Hepatic stellate cell (primary cell): ENCODE measurements around the gene SMARCD2.

ENCODE experiments used
- DNase-seq: peaks from one replicate; pipeline ENCODE4 v3.0.0; 2011; ENCODE audit warnings: low spot score

Gene SMARCD2

GRCh38 chr17:63832014-63832413 is 10.5 kb downstream of the SMARCD2 start:
- DNase-seq = no peak

DNA sequence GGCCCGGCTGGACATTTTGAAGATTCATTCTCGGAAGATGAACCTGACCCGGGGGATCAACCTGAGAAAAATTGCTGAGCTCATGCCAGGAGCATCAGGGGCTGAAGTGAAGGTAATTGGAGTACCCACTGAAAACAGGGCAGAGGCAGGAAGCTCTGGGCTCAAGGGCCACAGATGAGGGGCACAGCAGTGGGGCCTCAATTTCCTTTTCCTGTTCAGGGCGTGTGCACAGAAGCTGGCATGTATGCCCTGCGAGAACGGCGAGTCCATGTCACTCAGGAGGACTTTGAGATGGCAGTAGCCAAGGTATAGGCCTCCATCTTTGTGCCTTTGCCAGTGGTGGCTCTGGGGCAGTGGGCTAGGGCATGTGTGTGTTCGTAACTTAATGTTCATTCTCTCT is 11.0 kb downstream of the SMARCD2 start:
- DNase-seq = no peak

GRCh38 chr17:63830904-63831491 is 11.5 kb downstream of the SMARCD2 start:
- DNase-seq = no peak

GRCh38 chr17:63830278-63830677 is 12.2 kb downstream of the SMARCD2 start:
- DNase-seq = no peak

DNA sequence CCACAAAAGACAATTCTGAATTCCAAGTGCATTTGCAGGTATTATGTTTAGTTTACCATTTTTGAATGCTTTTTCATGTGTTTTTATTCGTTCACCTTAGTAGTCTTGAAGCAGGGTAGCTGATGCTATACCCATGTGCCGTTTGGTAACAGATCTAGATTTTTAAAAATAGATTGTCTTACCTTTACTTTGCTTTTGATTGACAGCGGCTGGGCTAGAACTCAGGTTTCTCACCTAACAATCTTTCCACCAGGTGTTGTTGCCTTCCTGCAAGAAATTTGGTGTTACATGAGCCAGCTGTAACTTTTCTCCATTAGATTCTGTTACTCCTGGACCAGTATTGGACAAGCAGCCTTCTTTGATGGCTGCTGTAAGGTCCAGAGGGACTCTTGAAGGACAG is 13.5 kb downstream of the SMARCD2 start:
- DNase-seq = no peak

GRCh38 chr17:63827801-63828221 is 14.7 kb downstream of the SMARCD2 start:
- DNase-seq = no peak

DNA sequence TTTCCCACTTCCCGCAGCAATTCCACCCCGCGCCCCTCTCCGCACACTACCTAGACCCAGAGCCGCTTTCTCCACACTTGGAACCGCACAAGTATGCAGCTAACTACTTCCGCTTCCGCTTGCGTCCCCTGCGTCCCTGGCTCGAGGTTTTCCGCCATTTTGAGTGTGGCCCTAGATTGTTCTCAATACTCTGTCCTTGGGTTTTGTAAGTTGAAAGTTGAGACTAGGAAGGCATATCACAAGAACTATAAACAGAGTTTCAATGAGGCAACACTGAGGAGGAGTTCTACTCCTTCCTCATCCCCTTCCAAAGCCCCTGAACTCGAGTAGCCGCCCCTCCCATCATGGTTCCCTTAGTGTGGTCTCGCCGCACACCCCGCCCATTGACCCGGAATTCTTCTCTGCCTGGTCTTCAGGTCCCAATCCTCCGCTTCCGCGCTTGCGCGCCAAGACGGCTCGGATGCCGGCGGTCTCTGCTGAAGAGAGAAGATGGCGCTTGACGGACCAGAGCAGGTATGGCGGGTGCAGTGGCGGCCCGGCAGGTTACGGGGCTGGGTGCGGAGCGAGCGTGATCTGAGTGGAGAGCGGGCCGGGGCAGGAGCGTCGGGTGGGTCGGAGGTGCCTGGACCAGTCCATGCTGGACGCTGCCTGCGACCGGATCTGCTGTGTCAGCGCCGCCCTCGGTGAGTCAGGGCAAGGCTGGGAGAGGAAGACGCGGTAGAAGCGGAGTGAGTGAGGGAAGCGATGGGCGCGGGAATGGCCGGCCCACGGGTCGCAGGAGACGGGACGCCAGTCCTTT is 15.3 kb downstream of the SMARCD2 start, which contains the start of the genes FTSJ3 and PSMC5:
Gene FTSJ3 (minus strand): TSS at position 662 of the 799 bp plus-strand sequence. CDS start 761 bp downstream, outside the sequence.
Gene PSMC5 (plus strand): TSS at position 430 of the 799 bp plus-strand sequence. CDS start 60 bp downstream, at position 490.
- DNase-seq = peak; percentile 98

DNA sequence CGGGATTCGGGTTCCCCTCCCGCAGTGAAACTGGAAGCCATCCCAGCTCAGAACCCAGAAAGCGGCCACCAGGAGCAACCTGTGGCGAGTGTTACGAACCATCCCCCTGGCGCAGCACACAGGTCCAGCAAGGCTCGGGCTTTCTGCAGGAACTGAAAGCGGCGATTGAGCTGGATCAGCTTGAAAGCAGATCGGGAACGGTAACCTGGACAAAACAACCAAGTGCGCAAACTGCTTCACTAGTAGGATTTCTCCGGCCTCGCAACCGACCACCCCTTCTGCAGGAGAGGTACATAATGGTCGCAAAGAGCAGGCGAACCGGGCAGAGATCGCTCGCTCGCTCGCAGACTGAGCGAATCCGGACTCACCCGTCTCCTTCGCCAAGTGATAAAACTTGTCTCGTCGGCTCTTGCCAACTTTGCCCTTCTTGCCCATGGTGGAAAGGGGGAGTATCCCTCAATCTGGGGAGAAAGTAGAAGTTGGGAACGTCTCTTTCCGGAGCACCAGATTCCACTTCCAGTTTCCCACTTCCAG is 15.9 kb downstream of the SMARCD2 start:
- peak; percentile 21 for DNase-seq

DNA sequence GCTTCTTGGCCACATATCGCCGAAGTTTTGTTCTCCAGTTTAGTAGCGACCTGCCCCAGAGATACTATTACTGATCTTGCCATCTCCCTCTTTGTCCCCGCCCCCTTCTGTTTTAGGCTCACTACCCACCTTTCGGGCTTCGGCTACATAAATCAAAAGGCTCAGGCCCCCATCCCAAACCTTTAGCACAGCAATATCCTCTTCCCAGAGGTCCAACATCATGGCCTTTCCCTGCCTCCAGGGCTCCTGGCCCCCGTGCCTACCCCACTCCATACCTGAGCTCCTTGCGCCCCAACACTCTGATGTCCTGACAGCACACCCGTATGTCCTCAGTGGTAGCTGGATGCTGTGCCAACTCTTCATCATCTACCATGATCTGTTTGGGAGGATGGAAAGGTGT is 18.1 kb downstream of the SMARCD2 start:
- no peak for DNase-seq

DNA sequence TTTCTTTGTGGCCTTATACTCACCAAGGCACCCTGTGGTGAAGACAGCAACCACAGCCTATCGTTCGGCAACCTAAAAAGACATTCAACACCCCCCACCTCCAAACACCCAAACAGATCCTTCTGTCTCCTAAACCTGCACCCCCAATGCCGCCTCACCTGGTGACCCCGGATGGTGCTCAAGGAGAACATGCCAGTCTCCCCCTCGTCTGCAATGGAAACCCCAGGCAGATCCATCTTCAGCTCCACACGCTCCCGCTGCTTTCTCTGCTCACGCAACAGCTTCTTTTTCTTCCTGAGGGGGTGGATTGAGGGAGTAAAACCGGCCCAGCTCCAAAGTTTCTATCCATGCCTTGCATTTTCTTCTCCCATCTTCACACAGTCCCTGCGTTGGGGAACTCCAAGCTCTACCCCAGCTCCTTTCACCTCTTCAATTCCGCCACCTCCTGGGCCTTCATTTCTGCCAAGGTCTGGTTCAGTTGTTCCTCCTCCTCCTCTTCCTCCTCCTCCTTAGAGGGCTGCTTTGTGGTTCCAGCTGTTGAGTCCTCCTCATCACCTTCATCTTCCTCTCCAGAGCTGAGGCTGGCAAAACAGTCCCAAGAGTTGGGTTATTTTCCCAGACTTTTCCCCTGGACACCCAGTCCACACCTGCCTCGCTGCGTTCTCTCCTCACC is 18.7 kb downstream of the SMARCD2 start:
- DNase-seq = no peak

GRCh38 chr17:63822537-63822936 is 19.9 kb downstream of the SMARCD2 start:
- DNase-seq = no peak

DNA sequence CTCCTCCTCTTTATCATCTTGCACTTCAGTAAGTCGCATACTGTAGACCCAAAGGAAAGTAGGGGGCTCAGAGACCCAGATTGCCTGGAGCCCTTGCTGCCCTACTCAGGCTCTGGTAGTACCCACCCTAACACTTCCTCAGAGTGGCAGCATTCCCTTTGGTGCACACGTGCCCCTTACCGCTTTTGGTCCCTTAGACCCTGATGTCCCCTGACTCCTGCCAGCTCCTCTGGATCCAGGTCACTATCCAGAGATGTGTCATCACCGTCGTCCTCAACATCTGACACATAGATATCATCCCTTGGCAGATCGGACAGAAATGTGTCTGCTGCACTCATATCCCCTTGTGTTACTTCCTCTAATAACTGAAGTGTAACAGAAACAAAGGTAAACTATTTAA is 20.7 kb downstream of the SMARCD2 start:
- no peak for DNase-seq

DNA sequence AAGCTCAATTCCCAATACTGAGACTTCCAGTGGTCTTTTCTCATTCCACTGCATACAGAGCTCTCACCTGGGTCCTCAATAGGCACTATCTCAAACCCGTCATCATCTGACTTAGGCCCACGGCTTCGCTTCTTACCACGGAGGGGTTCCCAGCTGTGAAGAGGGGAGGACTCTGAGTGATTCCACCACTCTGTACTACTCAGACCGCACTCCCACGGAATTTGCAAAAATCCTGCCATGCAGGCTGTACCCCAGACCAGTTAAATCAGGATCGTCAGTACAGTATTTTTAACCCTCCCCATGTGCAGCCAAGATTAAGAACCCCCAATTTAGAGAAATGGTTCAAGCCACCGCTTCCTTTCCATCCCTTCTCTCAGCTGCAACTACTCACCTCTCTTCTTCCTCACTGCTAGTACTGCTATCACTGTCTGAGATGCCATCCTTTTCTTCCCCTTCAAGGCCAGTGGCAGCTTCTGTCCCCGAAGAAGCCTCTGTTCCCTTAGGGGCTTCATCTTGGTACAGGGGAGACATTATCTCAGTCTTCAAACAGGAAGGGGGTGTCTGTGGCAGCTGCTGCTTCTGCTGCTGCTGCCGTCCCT is 21.4 kb downstream of the SMARCD2 start:
- DNase-seq = no peak

- DNase-seq = no peak
Observed at GRCh38 chr17:63819585-63820537, 22.6 kb downstream of the SMARCD2 start.

GRCh38 chr17:63819131-63819530 is 23.4 kb downstream of the SMARCD2 start:
- no peak for DNase-seq

DNA sequence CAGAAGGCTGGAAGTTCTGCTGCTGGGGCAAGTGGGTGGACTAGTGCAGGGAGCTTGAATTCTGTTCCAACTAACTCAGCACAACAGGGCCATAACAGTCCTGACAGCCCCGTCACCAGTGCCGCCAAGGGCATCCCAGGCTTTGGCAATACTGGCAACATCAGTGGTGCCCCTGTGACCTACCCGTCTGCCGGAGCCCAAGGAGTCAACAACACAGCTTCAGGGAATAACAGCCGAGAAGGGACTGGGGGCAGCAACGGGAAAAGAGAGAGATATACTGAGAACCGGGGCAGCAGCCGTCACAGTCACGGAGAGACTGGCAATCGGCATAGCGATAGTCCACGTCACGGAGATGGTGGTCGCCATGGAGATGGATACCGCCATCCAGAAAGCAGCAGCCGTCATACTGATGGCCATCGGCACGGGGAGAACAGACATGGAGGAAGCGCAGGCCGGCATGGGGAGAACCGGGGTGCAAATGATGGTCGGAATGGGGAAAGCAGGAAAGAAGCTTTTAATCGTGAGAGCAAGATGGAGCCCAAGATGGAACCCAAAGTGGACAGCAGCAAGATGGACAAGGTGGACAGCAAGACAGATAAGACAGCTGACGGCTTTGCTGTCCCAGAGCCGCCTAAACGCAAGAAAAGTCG is 24.6 kb downstream of the SMARCD2 start:
- no peak for DNase-seq

- peak; percentile 32 for DNase-seq
Observed at GRCh38 chr17:63816669-63817068, 25.8 kb downstream of the SMARCD2 start.

DNA sequence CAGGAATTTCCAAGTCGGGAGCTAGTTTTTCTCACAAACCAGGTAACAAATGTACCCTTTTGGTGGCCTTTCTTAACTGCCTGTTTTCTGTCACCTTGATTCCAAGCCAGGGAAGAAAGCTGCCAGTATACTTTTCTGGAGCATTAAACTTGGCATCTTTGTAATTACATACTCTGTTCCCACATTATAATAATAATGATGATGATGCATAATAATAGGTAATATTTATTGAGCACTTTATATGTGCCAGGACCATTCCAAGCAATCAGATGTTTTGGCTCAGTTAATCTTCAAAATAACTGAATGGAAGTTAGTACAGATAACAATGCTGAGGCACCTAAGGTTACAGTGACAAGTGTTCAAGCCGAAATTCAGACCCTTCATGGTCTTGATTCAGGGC is 26.4 kb downstream of the SMARCD2 start:
- no peak for DNase-seq

GRCh38 chr17:63809970-63810369 is 32.5 kb downstream of the SMARCD2 start:
- no peak for DNase-seq

GRCh38 chr17:63805591-63805990 is 36.9 kb downstream of the SMARCD2 start:
- DNase-seq = no peak

- DNase-seq = no peak
Observed at GRCh38 chr17:63804328-63804727, 38.2 kb downstream of the SMARCD2 start.
